Motor neuron (in vitro differentiated cells): ENCODE measurements around the gene KCTD19. TPM values are rescaled to one million over a fixed set of nuclear protein-coding genes. Genes with fewer than 3 reads are reported as not detected.

Experiments
- ATAC-seq, 8 experiments: fragments of 200-7000 bp; cut with Tn5 transposase; replicated peaks in 6 of 8; 2 replicates each; pipeline ENCODE4 v1.8.0; 2021; ENCODE audit warnings: mild to moderate bottlenecking in 8 of 8, moderate library complexity in 8 of 8
- H3K27ac ChIP-seq, 2 donors: fragments of 250-450 bp; sonication (Bioruptor Pico); 2 replicates each; pipeline ENCODE4 v1.9.0; 2021; ENCODE audit warnings: antibody characterized with exemption in 2 of 2, mild to moderate bottlenecking in 2 of 2, moderate library complexity in 1 of 2
- H3K4me1 ChIP-seq, 2 donors: fragments of 250-450 bp; sonication (Bioruptor Pico); replicated peaks in 1 of 2; 2 replicates each; pipeline ENCODE4 v1.6.1; 2021; ENCODE audit warnings: antibody characterized with exemption in 2 of 2, mild to moderate bottlenecking in 2 of 2, moderate library complexity in 1 of 2
- H3K4me3 ChIP-seq, 5 donors: fragments of 250-450 bp; sonication (Bioruptor Pico); 2 replicates each; pipeline ENCODE4 v1.9.0; 2021; ENCODE audit warnings: antibody characterized with exemption in 5 of 5, mild to moderate bottlenecking in 5 of 5, moderate library complexity in 4 of 5
- WGBS, 10 experiments: fragments of 450-650 bp; shearing (Covaris generic); methylation state at CpG; one replicate each; pipeline ENCODE4 v1.0.0; 2022; 5-methylcytosine and 5-hydroxymethylcytosine counted together
- in situ Hi-C, 9 experiments: fragments of 400-800 bp; cut with MboI; loops; one replicate each; pipeline ENCODE4 v1.15.0; 2021; ENCODE audit warnings: low sequenced_read_pairs in 9 of 9, low pct_unique_long_range_greater_than_20kb in 2 of 9; ENCODE audit not compliant: unreplicated experiment in 9 of 9
- total RNA-seq, 8 experiments: library from RNA; unstranded; fragments of 300-600 nt; gene quantifications; 2 replicates each; pipeline versions ENCODE4 v1.2.3 to v1.2.4, GENCODE V29; 2022

Gene KCTD19
- total RNA-seq, 8 experiments from 2014 or later: 0.15 to 1.8 (median 0.90) TPM

GRCh38 chr16:67259705-67260104 lies 66.8 kb downstream of the KCTD19 start:
- Histone ChIP-seq H3K4me1 (peaks cover 0 to 4% of the 10 kb centered on the region in 2 donors), H3K4me3 (no peak overlapping the region), H3K27ac (no peak overlapping the region)
- in situ Hi-C loops: loop anchor here in 2 of 9 experiments (25.0 kb wide), 1 partner anchor 153 kb away; the partner anchor contains the start of gene ZDHHC1 (in 2 of the 2)
- WGBS, 10 experiments: 80 to 100% (median 93%) methylated on average over 1 to 10 of the region's 12 CpGs; no CpG with 5 or more reads in 6 of the 10 experiments
- ATAC-seq: no peak

- Histone ChIP-seq H3K27ac (no peak overlapping the region), H3K4me3 (no peak overlapping the region), H3K4me1 (peaks cover 0 to 4% of the 10 kb centered on the region in 2 donors)
- in situ Hi-C loops: loop anchor here in 2 of 9 experiments (25.0 kb wide), 1 partner anchor 154 kb away; the partner anchor contains the start of gene ZDHHC1 (in 2 of the 2)
- WGBS, 10 experiments: 40 to 100% (median 72%) methylated on average over 1 to 5 of the region's 11 CpGs; no CpG with 5 or more reads in 5 of the 10 experiments
- no peak for ATAC-seq
These were observed 68.2 kb downstream of the KCTD19 start for GRCh38 chr16:67258161-67258835.

GRCh38 chr16:67257486-67258160 lies 68.9 kb downstream of the KCTD19 start:
- Histone ChIP-seq H3K4me1 (peaks cover 0 to 4% of the 10 kb centered on the region in 2 donors), H3K27ac (no peak overlapping the region), H3K4me3 (no peak overlapping the region)
- WGBS, 10 experiments: 0 to 100% (median 73%) methylated on average over 1 to 3 of the region's 4 CpGs; no CpG with 5 or more reads in 3 of the 10 experiments
- in situ Hi-C loops: loop anchor here in 2 of 9 experiments (25.0 kb wide), 1 partner anchor 155 kb away; the partner anchor contains the start of gene ZDHHC1 (in 2 of the 2)
- peak in 1 of 8 experiments; percentile 31 for ATAC-seq

- 83 to 100% (median 94%) methylated on average over 1 to 3 of the region's 11 CpGs; no CpG with 5 or more reads in 6 of the 10 experiments for WGBS, 10 experiments
- in situ Hi-C loops: loop anchor here in 2 of 9 experiments (25.0 kb wide), 1 partner anchor 156 kb away; the partner anchor contains the start of gene ZDHHC1 (in 2 of the 2)
- Histone ChIP-seq H3K4me1 (peaks cover 0 to 4% of the 10 kb centered on the region in 2 donors), H3K27ac (no peak overlapping the region), H3K4me3 (no peak overlapping the region)
- ATAC-seq: no peak
These were observed 69.8 kb downstream of the KCTD19 start for GRCh38 chr16:67256701-67257230.

- ATAC-seq: no peak
These were observed 70.9 kb downstream of the KCTD19 start for GRCh38 chr16:67255553-67256221.

GRCh38 chr16:67254801-67255552 lies 71.6 kb downstream of the KCTD19 start:
- ATAC-seq: peak in 4 of 8 experiments; percentile 19 to 34 (median 31)
- in situ Hi-C loops: loop anchor here in 2 of 9 experiments (25.0 kb wide), 1 partner anchor 157 kb away; the partner anchor contains the start of gene ZDHHC1 (in 2 of the 2)
- Histone ChIP-seq H3K4me1 (no peaks in the 10 kb centered on the region), H3K4me3 (no peak overlapping the region), H3K27ac (no peak overlapping the region)
- 46 to 92% (median 84%) methylated on average over 3 to 12 of the region's 18 CpGs; no CpG with 5 or more reads in 4 of the 10 experiments for WGBS, 10 experiments

More at GRCh38 chr16:67255553-67256221, 70.9 kb downstream of the KCTD19 start:
- 80 to 98% (median 91%) methylated on average over 1 to 10 of the region's 17 CpGs; no CpG with 5 or more reads in 4 of the 10 experiments for whole genome bisulfite sequencing, 10 experiments
- Histone ChIP-seq H3K4me1 (no peaks in the 10 kb centered on the region), H3K4me3 (no peak overlapping the region), H3K27ac (no peak overlapping the region)
- in situ Hi-C loops: loop anchor here in 2 of 9 experiments (25.0 kb wide), 1 partner anchor 157 kb away; the partner anchor contains the start of gene ZDHHC1 (in 2 of the 2)

- ATAC-seq: no peak
- WGBS, 10 experiments: 75 to 100% methylated on average over 1 to 2 of the region's 4 CpGs; no CpG with 5 or more reads in 8 of the 10 experiments
- Histone ChIP-seq H3K4me1 (peaks cover 5 to 6% of the 10 kb centered on the region in 2 donors), H3K27ac (no peak overlapping the region), H3K4me3 (no peak overlapping the region)
- in situ Hi-C loops: loop anchor here in 2 of 9 experiments (25.0 kb wide), 1 partner anchor 159 kb away; the partner anchor contains the start of gene ZDHHC1 (in 2 of the 2)
These were observed 73.7 kb downstream of the KCTD19 start for GRCh38 chr16:67252609-67253497.

GRCh38 chr16:67250045-67250327 lies 76.6 kb downstream of the KCTD19 start:
- H3K4me1 ChIP-seq: peaks cover 9 to 10% of the 10 kb centered on the region in 2 donors
- in situ Hi-C loops: loop anchor here in 2 of 9 experiments (25.0 kb wide), 1 partner anchor 162 kb away; the partner anchor contains the start of gene ZDHHC1 (in 2 of the 2)
- no peak for ATAC-seq
- no peak overlapping the region for H3K27ac ChIP-seq
- H3K4me3 ChIP-seq: no peak overlapping the region
- WGBS, 10 experiments: 38 to 100% (median 60%) methylated on average over 1 to 4 of the region's 4 CpGs; no CpG with 5 or more reads in 1 of the 10 experiments

GRCh38 chr16:67249178-67250044 lies 77.1 kb downstream of the KCTD19 start:
- whole genome bisulfite sequencing, 10 experiments: 6 to 43% (median 25%) methylated on average over 3 to 5 of the region's 22 CpGs; no CpG with 5 or more reads in 6 of the 10 experiments
- peak overlapping the region; percentile 38 to 49 (median 46) for H3K4me3 ChIP-seq
- in situ Hi-C loops: loop anchor here in 3 of 9 experiments (25.0 kb wide), 1 partner anchor 163 kb away; the partner anchor contains the start of gene ZDHHC1 (in 3 of the 3)
- no peak for ATAC-seq
- no peak overlapping the region for H3K27ac ChIP-seq
- H3K4me1 ChIP-seq: peaks cover 9 to 10% of the 10 kb centered on the region in 2 donors
